Measurements from ENCODE around the gene SORCS2. TPM values are rescaled to one million over a fixed set of nuclear protein-coding genes. Genes with fewer than 3 reads are reported as not detected.

The SORCS2 gene
- total RNA-seq, 2 donors from 2014 or later = 0.68 to 0.92 TPM

DNA sequence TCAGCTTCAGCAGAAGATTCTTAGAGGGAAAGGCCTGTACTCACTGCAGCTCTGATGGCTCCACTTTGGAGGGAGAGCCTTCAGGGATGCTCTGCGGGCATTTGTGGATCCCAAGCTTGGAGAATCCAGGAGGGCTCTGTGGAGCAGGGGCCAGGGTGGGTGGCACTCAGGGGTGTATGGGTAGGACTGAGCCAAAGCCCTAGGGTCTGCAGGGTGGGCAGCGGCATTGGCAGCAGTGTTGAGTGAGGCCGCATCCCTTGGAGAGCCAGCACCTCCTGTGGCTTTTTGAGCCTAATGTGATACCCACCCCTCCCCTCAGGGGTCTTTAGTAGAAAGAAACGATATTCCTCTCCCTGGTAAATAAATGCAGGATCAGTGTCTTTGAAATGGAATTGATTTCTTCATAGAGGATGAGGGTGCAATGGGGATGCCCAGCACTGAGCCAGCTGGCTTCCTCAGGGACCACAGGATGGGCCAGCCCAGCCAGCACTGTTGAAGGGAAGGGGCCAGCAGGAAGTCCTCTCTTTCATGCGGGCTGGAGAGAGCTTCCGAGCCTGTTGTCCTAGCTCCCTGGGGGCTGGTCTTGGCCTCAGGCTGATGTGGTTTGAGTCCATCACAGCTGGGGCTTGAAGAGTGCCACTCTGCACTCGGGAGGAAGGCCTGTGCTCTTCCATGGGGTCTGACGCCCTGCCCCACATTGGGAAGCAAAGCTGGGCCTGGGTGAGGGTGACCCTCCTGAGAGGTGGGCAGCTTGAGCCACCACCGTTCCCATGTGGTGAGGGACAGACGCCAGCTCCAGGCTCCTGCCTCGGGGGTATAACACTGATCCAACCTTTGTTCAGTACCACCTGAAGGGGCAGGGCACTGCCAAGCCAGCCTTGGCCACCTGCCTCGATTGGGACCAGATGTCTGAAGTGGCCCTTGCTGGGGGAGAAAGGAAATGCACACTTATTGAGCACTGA, 192.9 kb downstream of the SORCS2 start:
- Histone ChIP-seq H3K27ac (no peak overlapping the region), H3K4me3 (no peak overlapping the region), H3K9me3 (no peaks in the 10 kb centered on the region), H3K36me3 (no peaks in the 10 kb centered on the region), H3K4me1 (ENCODE audit: control insufficient read depth in 1 of 2, low read depth in 2 of 2) (no peaks in the 10 kb centered on the region), H3K27me3 (replicated peaks; ENCODE audit: insufficient read depth) (no peaks in the 10 kb centered on the region)
- TF ChIP-seq CTCF (IDR thresholded peaks at IDR 0.05) = no peak
- DNase-seq (ENCODE audit: low spot score) (no peak), ATAC-seq (ENCODE audit: insufficient number of reproducible peaks, low FRiP score, low read depth) (no peak)

- ATAC-seq (ENCODE audit: insufficient number of reproducible peaks, low FRiP score, low read depth) = no peak
- Histone ChIP-seq H3K4me1 (ENCODE audit: control insufficient read depth in 1 of 2, low read depth in 2 of 2) (no peaks in the 10 kb centered on the region), H3K9me3 (no peaks in the 10 kb centered on the region), H3K27ac (no peak overlapping the region), H3K4me3 (no peak overlapping the region), H3K36me3 (no peaks in the 10 kb centered on the region), H3K27me3 (replicated peaks; ENCODE audit: insufficient read depth) (no peaks in the 10 kb centered on the region)
- no peak for TF ChIP-seq CTCF (IDR thresholded peaks at IDR 0.05)
- DNase-seq (ENCODE audit: low spot score) = no peak
These were observed 195.6 kb downstream of the SORCS2 start for GRCh38 chr4:7387925-7388324.

GRCh38 chr4:7388627-7389026, 196.3 kb downstream of the SORCS2 start:
- Histone ChIP-seq H3K36me3 (no peaks in the 10 kb centered on the region), H3K4me3 (no peak overlapping the region), H3K27ac (no peak overlapping the region), H3K27me3 (replicated peaks; ENCODE audit: insufficient read depth) (no peaks in the 10 kb centered on the region), H3K9me3 (no peaks in the 10 kb centered on the region), H3K4me1 (ENCODE audit: control insufficient read depth in 1 of 2, low read depth in 2 of 2) (no peaks in the 10 kb centered on the region)
- DNase-seq (ENCODE audit: low spot score) (no peak), ATAC-seq (ENCODE audit: insufficient number of reproducible peaks, low FRiP score, low read depth) (no peak)
- no peak for TF ChIP-seq CTCF (IDR thresholded peaks at IDR 0.05)

DNA sequence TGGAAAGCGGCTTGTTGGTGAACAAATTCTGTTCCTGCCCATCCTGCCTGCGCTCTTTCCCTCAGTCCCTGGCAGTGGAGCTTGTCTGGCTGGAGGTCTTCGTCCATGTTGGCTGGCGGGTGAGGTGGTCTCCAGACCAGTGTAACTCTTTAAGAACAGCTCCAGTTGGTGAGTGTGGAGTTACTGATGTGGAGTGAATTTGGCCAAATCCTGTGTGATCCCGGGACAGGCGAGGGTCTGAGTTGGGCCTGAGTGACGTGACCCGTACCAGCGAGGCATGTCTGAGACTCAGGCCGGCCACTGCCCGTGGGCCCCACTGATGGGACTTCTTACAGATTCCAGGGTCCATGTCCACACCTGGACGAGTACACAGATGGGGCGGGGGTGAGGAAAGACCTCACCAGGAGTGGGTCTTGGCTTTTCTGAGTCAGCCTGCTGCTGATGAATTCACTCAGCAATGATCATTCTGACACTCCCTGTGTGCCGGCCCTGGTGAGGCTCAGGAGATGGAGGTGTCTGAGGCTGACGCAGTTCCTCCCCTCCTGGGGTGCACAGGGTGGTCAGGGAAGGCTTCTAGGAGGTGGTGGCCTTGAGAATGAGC, 196.9 kb downstream of the SORCS2 start:
- no peak for TF ChIP-seq CTCF (IDR thresholded peaks at IDR 0.05)
- ATAC-seq (ENCODE audit: insufficient number of reproducible peaks, low FRiP score, low read depth) = no peak
- Histone ChIP-seq H3K27me3 (replicated peaks; ENCODE audit: insufficient read depth) (no peaks in the 10 kb centered on the region), H3K4me1 (ENCODE audit: control insufficient read depth in 1 of 2, low read depth in 2 of 2) (no peaks in the 10 kb centered on the region), H3K27ac (no peak overlapping the region), H3K36me3 (no peaks in the 10 kb centered on the region), H3K9me3 (no peaks in the 10 kb centered on the region), H3K4me3 (no peak overlapping the region)
- no peak for DNase-seq (ENCODE audit: low spot score)

GRCh38 chr4:7389719-7390118, 197.4 kb downstream of the SORCS2 start:
- Histone ChIP-seq H3K27ac (no peak overlapping the region), H3K4me1 (ENCODE audit: control insufficient read depth in 1 of 2, low read depth in 2 of 2) (no peaks in the 10 kb centered on the region), H3K4me3 (no peak overlapping the region), H3K9me3 (no peaks in the 10 kb centered on the region), H3K27me3 (replicated peaks; ENCODE audit: insufficient read depth) (no peaks in the 10 kb centered on the region), H3K36me3 (no peaks in the 10 kb centered on the region)
- ATAC-seq (ENCODE audit: insufficient number of reproducible peaks, low FRiP score, low read depth) = no peak
- no peak for TF ChIP-seq CTCF (IDR thresholded peaks at IDR 0.05)
- DNase-seq (ENCODE audit: low spot score) = no peak
